IMR-90 (cell line): ENCODE measurements around the gene CLIC5. TPM values are rescaled to one million over a fixed set of nuclear protein-coding genes. Genes with fewer than 3 reads are reported as not detected.

Source experiments
- ATAC-seq: fragments of 200-7000 bp; cut with Tn5 transposase; 2 replicates; pipeline ENCODE4 v1.9.1; 2020; ENCODE audit warnings: low read depth, mild to moderate bottlenecking, moderate library complexity
- BruUV-seq: library from RNA; stranded (reverse); fragments of 400-500 nt; replicated peaks from 2 replicates; lab custom pipeline; 2021; lab: Mats Ljungman, UMichigan
- CTCF ChIA-PET: fragments of 300-600 bp; formaldehyde crosslinking; extraction: SDS; loops from one replicate; lab custom pipeline; 2021; ENCODE audit warnings: antibody characterized with exemption; lab: Yijun Ruan, JAX
- POLR2A ChIA-PET: fragments of 300-600 bp; sonication (Branson Sonifier 250); formaldehyde crosslinking; loops from one replicate; lab custom pipeline; 2022; ENCODE audit warnings: antibody characterized with exemption; ENCODE audit not compliant: unreplicated experiment; lab: Charles Lee
- DNase-seq: peaks from one replicate; pipeline ENCODE4 v3.0.0; 2013
- H2AFZ ChIP-seq: replicated peaks from 2 replicates; pipeline ENCODE3; 2013; ENCODE audit warnings: low read length, mild to moderate bottlenecking; ENCODE audit not compliant: poor library complexity
- H2AK5ac ChIP-seq: 2 replicates; pipeline ENCODE4 v1.6.1; 2013; ENCODE audit warnings: low read depth, low read length, inconsistent platforms
- H2AK9ac ChIP-seq: replicated peaks from 2 replicates; pipeline ENCODE3; 2013; ENCODE audit warnings: mild to moderate bottlenecking, low read depth, low read length, moderate library complexity; ENCODE audit not compliant: poor library complexity
- H2BK120ac ChIP-seq: 2 replicates; pipeline ENCODE4 v1.6.1; 2013; ENCODE audit warnings: low read depth, low read length, inconsistent platforms
- H2BK15ac ChIP-seq: 3 replicates; pipeline ENCODE4 v1.6.1; 2013; ENCODE audit warnings: low read depth, low read length, inconsistent platforms
- H2BK20ac ChIP-seq: 2 replicates; pipeline ENCODE4 v1.6.1; 2013; ENCODE audit warnings: low read depth, mild to moderate bottlenecking, inconsistent platforms, low read length, moderate library complexity
- H2BK5ac ChIP-seq: 2 replicates; pipeline ENCODE4 v1.6.1; 2013; ENCODE audit warnings: mild to moderate bottlenecking, low read depth, low read length, inconsistent platforms; ENCODE audit not compliant: poor library complexity, severe bottlenecking
- H3K14ac ChIP-seq: replicated peaks from 2 replicates; pipeline ENCODE4 v1.6.1; 2013; ENCODE audit warnings: low read depth, low read length, inconsistent platforms
- H3K18ac ChIP-seq: 2 replicates; pipeline ENCODE4 v1.6.1; 2013; ENCODE audit warnings: low read depth, low read length, control low read depth
- H3K23ac ChIP-seq: 2 replicates; pipeline ENCODE4 v1.6.1; 2013; ENCODE audit warnings: low read depth, low read length, inconsistent platforms
- H3K27ac ChIP-seq: 2 replicates; pipeline ENCODE4 v1.5.1; 2013; ENCODE audit warnings: mild to moderate bottlenecking, control low read depth, low read length; ENCODE audit not compliant: insufficient read depth
- H3K27me3 ChIP-seq: 2 replicates; pipeline ENCODE4 v1.6.1; 2013; ENCODE audit warnings: low read length; ENCODE audit not compliant: control insufficient read depth, insufficient read depth
- H3K36me3 ChIP-seq: 2 replicates; pipeline ENCODE4 v1.6.1; 2013; ENCODE audit warnings: low read length, mixed read lengths; ENCODE audit not compliant: control insufficient read depth, insufficient read depth
- H3K4ac ChIP-seq: 2 replicates; pipeline ENCODE4 v1.6.1; 2013; ENCODE audit warnings: low read depth, low read length, inconsistent platforms
- H3K4me1 ChIP-seq: 2 replicates; pipeline ENCODE4 v1.6.1; 2013; ENCODE audit warnings: low read length, mixed read lengths; ENCODE audit not compliant: control insufficient read depth, insufficient read depth
- H3K4me2 ChIP-seq: 2 replicates; pipeline ENCODE4 v1.6.1; 2013; ENCODE audit warnings: low read depth, mild to moderate bottlenecking, control low read depth, low read length, moderate library complexity
- H3K4me3 ChIP-seq: 2 replicates; pipeline ENCODE4 v1.5.1; 2013; ENCODE audit warnings: low read depth, mild to moderate bottlenecking, control low read depth, low read length, moderate library complexity; ENCODE audit not compliant: insufficient read depth
- H3K56ac ChIP-seq: 2 replicates; pipeline ENCODE4 v1.6.1; 2013; ENCODE audit warnings: low read length, inconsistent platforms; ENCODE audit not compliant: insufficient read depth; ENCODE audit errors: extremely low read depth
- H3K79me1 ChIP-seq, 2 experiments: 2 replicates each; pipeline ENCODE4 v1.6.1; 2013; ENCODE audit warnings: low read length in 2 of 2, inconsistent platforms in 1 of 2, low read depth in 1 of 2
- H3K9ac ChIP-seq: 2 replicates; pipeline ENCODE4 v1.6.1; 2013; ENCODE audit warnings: low read depth, low read length, control low read depth
- H3K9me1 ChIP-seq: 2 replicates; pipeline ENCODE4 v1.6.1; 2013; ENCODE audit warnings: low read length, inconsistent platforms; ENCODE audit not compliant: insufficient read depth
- H3K9me3 ChIP-seq: 2 replicates; pipeline ENCODE4 v1.6.1; 2013; ENCODE audit warnings: low read length; ENCODE audit not compliant: control insufficient read depth, insufficient read depth
- H4K20me1 ChIP-seq: 2 replicates; pipeline ENCODE4 v1.6.1; 2013; ENCODE audit warnings: low read length, inconsistent platforms; ENCODE audit not compliant: insufficient read depth
- H4K5ac ChIP-seq: 2 replicates; pipeline ENCODE4 v1.6.1; 2013; ENCODE audit warnings: mild to moderate bottlenecking, low read depth, low read length, control low read depth
- H4K8ac ChIP-seq, 2 experiments: 2 replicates each; pipeline ENCODE4 v1.6.1; 2013; ENCODE audit warnings: low read depth in 2 of 2, low read length in 2 of 2, control low read depth in 1 of 2, inconsistent platforms in 1 of 2
- H4K91ac ChIP-seq: 2 replicates; pipeline ENCODE4 v1.6.1; 2013; ENCODE audit warnings: low read depth, low read length, inconsistent platforms; ENCODE audit not compliant: insufficient read depth
- BHLHE40 ChIP-seq: fragments of 150-350 bp; IDR thresholded peaks from 2 replicates; pipeline ENCODE4 v1.6.1; 2016; ENCODE audit warnings: mild to moderate bottlenecking, low read depth, low read length
- RFX5 ChIP-seq: IDR thresholded peaks from 2 replicates; pipeline ENCODE4 v1.8.0; 2012; ENCODE audit warnings: low read depth, mild to moderate bottlenecking, low read length, moderate library complexity
- WGBS, 2 experiments: methylation state at CpG; one replicate each; pipeline versions ENCODE4 v1.1.5 to v1.1.7; 2013; ENCODE audit warnings: missing lambda C conversion rate in 2 of 2; ENCODE audit not compliant: insufficient read length in 1 of 2; ENCODE audit errors: extremely low coverage in 2 of 2; 5-methylcytosine and 5-hydroxymethylcytosine counted together
- dilution Hi-C: fragments of 300-500 bp; cut with HindIII; formaldehyde crosslinking; loops from one replicate; pipeline ENCODE4 v1.14.3; 2018; ENCODE audit warnings: low sequenced_read_pairs; ENCODE audit not compliant: unreplicated experiment
- in situ Hi-C: fragments of 300-500 bp; cut with MboI; formaldehyde crosslinking; loops from 3 replicates; pipeline ENCODE4 v1.14.3; 2019; ENCODE audit warnings: low sequenced_read_pairs, inconsistent platforms, mixed read lengths
- intact Hi-C: fragments of 100-400 bp; cut with micrococcal nuclease; formaldehyde crosslinking; loops from 2 replicates; pipeline ENCODE4 v1.10.0; 2022
- polyA plus RNA-seq, 3 experiments: library from polyadenylated mRNA; depleted of rRNA; stranded (reverse); fragments of >200 nt; gene quantifications; 2 replicates each; pipeline ENCODE4 v1.2.3, GENCODE V29; 2012; ENCODE audit warnings: low replicate concordance in 1 of 3
- total RNA-seq: library from RNA; depleted of rRNA; stranded (reverse); fragments of >200 nt; gene quantifications from 2 replicates; pipeline ENCODE4 v1.2.3, GENCODE V29; 2012

CLIC5 gene
- total and polyA plus RNA-seq, 2 of the 4 experiments (the other 2 are of a cell fraction): not detected

DNA sequence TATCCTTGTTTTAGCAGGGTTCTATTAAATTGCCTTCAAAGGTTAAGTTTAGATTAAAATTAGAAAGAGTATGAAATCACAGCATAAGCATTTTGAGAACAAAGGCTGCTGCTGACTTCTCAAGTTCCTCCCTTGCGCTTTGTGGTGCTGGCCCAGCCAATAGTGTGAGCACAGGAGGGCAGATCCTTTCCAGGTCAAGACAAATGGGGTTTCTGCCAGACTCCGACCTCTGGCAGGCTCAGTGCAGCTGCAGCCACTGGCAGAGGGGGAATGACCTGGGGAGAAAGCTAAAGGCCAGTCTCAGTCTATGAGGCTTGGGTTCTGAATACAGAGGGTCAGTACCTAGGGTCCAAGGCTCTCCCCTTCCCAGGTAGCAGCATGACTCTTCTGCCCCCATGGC is 27.0 kb downstream of the CLIC5 start:
- H2BK20ac ChIP-seq: no peak overlapping the region
- no peak overlapping the region for H2BK120ac ChIP-seq
- H3K14ac ChIP-seq: no peak overlapping the region
- no peak overlapping the region for H3K9ac ChIP-seq
- H3K27ac ChIP-seq: no peak overlapping the region
- dilution Hi-C loops: no loop called here
- ChIA-PET POLR2A (no interaction called here), CTCF (no interaction called here)
- intact Hi-C loops: no loop called here
- H4K91ac ChIP-seq: no peak overlapping the region
- no peaks in the 10 kb centered on the region for H3K9me1 ChIP-seq
- no peaks in the 10 kb centered on the region for H3K27me3 ChIP-seq
- no peak overlapping the region for H3K18ac ChIP-seq
- no peak overlapping the region for H3K56ac ChIP-seq
- H3K79me1 ChIP-seq: no peaks in the 10 kb centered on the region
- no peak overlapping the region for H2BK5ac ChIP-seq
- in situ Hi-C loops: no loop called here
- no peak overlapping the region for H3K4ac ChIP-seq
- H4K20me1 ChIP-seq: no peaks in the 10 kb centered on the region
- H3K36me3 ChIP-seq: no peaks in the 10 kb centered on the region
- no peak for ATAC-seq
- H3K4me1 ChIP-seq: no peaks in the 10 kb centered on the region
- H2AK5ac ChIP-seq: no peak overlapping the region
- DNase-seq: no peak
- no peak overlapping the region for H3K23ac ChIP-seq
- WGBS, 2 experiments: 14% methylated on average over 1 of the region's 2 CpGs; no CpG with 5 or more reads in 1 of the 2 experiments
- no peak overlapping the region for H2AFZ ChIP-seq
- no peaks in the 10 kb centered on the region for H3K9me3 ChIP-seq
- H3K4me2 ChIP-seq: no peak overlapping the region
- no peak overlapping the region for H4K8ac ChIP-seq
- no TSS peak for BruUV-seq
- no peak overlapping the region for H4K5ac ChIP-seq
- no peak for TF ChIP-seq RFX5
- no peak for TF ChIP-seq BHLHE40
- H2AK9ac ChIP-seq: no peak overlapping the region
- no peak overlapping the region for H3K4me3 ChIP-seq
- H2BK15ac ChIP-seq: no peak overlapping the region
